Stimulated activated memory B cell treated with anti-CD40 and anti-IgM and Interleukin-4, amounts not matched to agents 10 μg/mL and 1 μg/mL and 100 μg/mL, for 72 hours (primary cell): ENCODE results near the gene FAF2.

Source experiments
- ATAC-seq: fragments of 150-1000 bp; cut with Tn5 transposase; 2 replicates; pipeline ENCODE4 v1.10.0; 2021
- H3K27ac Mint-ChIP-seq: one replicate; pipeline ENCODE4 v1.8.0; 2022; ENCODE audit warnings: mild to moderate bottlenecking, mixed read lengths
- H3K27me3 Mint-ChIP-seq: one replicate; pipeline ENCODE4 v1.8.0; 2022; ENCODE audit warnings: mixed read lengths
- H3K36me3 Mint-ChIP-seq: one replicate; pipeline ENCODE4 v1.8.0; 2022; ENCODE audit warnings: mixed read lengths
- H3K4me1 Mint-ChIP-seq: one replicate; pipeline ENCODE4 v1.8.0; 2022; ENCODE audit warnings: mixed read lengths
- H3K4me3 Mint-ChIP-seq: one replicate; pipeline ENCODE4 v1.8.0; 2022; ENCODE audit warnings: mild to moderate bottlenecking, moderate library complexity, mixed read lengths
- H3K9me3 Mint-ChIP-seq: one replicate; pipeline ENCODE4 v1.8.0; 2022; ENCODE audit warnings: mixed read lengths

The FAF2 gene

DNA sequence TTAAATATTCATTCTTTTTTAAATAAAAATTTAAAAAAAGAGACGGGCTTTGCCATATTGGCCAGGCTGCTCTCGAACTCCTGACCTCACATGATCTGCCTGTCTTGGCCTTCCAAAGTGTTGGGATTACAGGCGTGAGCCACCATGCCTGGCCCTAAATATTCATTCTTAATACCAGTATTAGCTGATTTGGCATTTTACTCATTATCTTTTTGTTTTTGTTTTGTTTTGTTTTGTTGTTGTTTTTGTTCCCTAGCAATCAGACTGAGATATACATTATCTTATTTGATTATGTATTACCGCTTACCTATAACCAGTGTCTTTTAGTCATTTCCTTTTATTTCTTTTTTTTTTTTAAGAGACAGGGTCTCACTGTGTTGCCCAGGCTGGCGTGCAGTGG lies 51.1 kb downstream of the FAF2 start:
- ATAC-seq, result no peak
- Mint-ChIP-seq H3K36me3 (peaks cover 46% of the 10 kb centered on the region), H3K4me1 (no peaks in the 10 kb centered on the region), H3K9me3 (no peaks in the 10 kb centered on the region), H3K27ac (no peak overlapping the region), H3K27me3 (no peaks in the 10 kb centered on the region), H3K4me3 (no peak overlapping the region)

- no peaks in the 10 kb centered on the region for H3K4me1 Mint-ChIP-seq
- no peaks in the 10 kb centered on the region for H3K27me3 Mint-ChIP-seq
- no peaks in the 10 kb centered on the region for H3K9me3 Mint-ChIP-seq
- H3K36me3 Mint-ChIP-seq, result peaks cover 53% of the 10 kb centered on the region
- no peak overlapping the region for H3K27ac Mint-ChIP-seq
- no peak overlapping the region for H3K4me3 Mint-ChIP-seq
- ATAC-seq, result no peak
Observed at GRCh38 chr5:176500511-176500910, 52.3 kb downstream of the FAF2 start.

DNA sequence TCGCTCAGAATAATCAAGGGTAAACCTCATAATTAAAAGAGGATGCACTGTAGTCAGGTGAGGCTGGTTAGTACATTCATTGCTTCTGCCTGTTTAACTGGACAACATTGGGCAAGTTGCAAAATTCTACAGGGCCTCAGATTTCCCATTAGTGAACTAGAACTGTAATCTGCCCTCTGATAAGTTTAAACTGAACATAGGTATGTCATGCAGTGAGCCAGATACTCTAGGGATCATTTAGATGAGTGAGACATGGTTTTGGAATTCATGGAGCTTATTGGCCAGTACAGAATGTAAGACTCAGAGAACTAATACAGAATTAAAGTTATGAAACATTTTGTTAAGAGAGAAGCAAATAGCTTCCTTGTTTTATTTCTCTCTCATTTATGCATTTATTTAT lies 53.1 kb downstream of the FAF2 start:
- peaks cover 54% of the 10 kb centered on the region for H3K36me3 Mint-ChIP-seq

DNA sequence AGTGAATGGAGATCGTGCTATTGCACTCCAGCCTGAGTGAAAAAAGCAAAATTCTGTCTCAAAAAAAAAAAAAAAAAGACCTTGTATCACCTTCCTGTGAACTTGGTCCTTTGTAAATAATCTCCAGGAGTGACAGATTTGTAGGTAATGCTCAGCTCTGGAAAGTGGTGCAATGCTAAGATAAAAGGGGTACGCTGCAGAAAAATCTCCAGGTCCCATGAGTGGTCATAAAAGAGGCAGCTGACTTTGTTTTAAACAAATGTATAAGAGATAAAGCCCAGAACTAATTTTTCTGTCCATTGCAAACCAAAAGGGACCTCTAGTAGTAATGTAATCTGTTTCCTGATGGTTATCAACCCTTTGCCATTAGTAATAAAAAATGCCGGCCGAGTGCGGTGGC lies 55.3 kb downstream of the FAF2 start:
- Mint-ChIP-seq H3K27me3 (no peaks in the 10 kb centered on the region), H3K27ac (no peak overlapping the region), H3K36me3 (peaks cover 61% of the 10 kb centered on the region), H3K9me3 (no peaks in the 10 kb centered on the region), H3K4me1 (no peaks in the 10 kb centered on the region), H3K4me3 (no peak overlapping the region)
- no peak for ATAC-seq

More for the DNA sequence above, 53.1 kb downstream of the FAF2 start:
- Mint-ChIP-seq H3K9me3 (no peaks in the 10 kb centered on the region), H3K27me3 (no peaks in the 10 kb centered on the region), H3K4me3 (no peak overlapping the region), H3K27ac (no peak overlapping the region), H3K4me1 (no peaks in the 10 kb centered on the region)
- ATAC-seq, result no peak

GRCh38 chr5:176507911-176508310 lies 59.7 kb downstream of the FAF2 start:
- no peak overlapping the region for H3K27ac Mint-ChIP-seq
- H3K36me3 Mint-ChIP-seq, result peaks cover 56% of the 10 kb centered on the region
- H3K9me3 Mint-ChIP-seq, result no peaks in the 10 kb centered on the region
- no peak for ATAC-seq
- no peaks in the 10 kb centered on the region for H3K4me1 Mint-ChIP-seq
- H3K4me3 Mint-ChIP-seq, result no peak overlapping the region
- no peaks in the 10 kb centered on the region for H3K27me3 Mint-ChIP-seq

DNA sequence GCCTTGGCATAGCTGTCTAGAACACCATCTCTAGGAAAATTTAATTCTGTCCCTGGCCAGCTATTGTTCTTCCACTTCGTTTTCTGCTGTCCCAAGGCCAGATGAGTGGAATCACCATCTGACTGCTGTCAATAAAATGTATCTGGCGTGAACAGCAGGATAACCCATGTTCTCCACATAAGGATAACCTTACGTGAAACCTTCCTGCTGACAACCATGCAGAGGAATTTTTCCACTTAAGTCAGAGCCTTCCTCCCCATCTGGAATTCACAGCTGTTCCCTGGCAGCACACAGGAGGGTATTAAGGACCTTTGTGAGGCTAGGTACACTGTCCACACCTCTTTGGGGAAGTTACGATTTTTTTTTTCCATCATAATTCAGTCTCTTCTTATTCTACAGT lies 60.4 kb downstream of the FAF2 start:
- no peak for ATAC-seq
- H3K36me3 Mint-ChIP-seq, result peaks cover 56% of the 10 kb centered on the region

GRCh38 chr5:176513788-176514187 lies 65.6 kb downstream of the FAF2 start:
- peaks cover 14% of the 10 kb centered on the region for H3K36me3 Mint-ChIP-seq
- no peaks in the 10 kb centered on the region for H3K9me3 Mint-ChIP-seq
- peak overlapping the region; percentile 79 for H3K27ac Mint-ChIP-seq
- peaks cover 19% of the 10 kb centered on the region for H3K4me1 Mint-ChIP-seq
- H3K4me3 Mint-ChIP-seq, result no peak overlapping the region
- no peaks in the 10 kb centered on the region for H3K27me3 Mint-ChIP-seq
- ATAC-seq, result no peak

More for the DNA sequence above, 60.4 kb downstream of the FAF2 start:
- H3K27ac Mint-ChIP-seq, result no peak overlapping the region
- H3K4me3 Mint-ChIP-seq, result no peak overlapping the region
- no peaks in the 10 kb centered on the region for H3K4me1 Mint-ChIP-seq
- H3K27me3 Mint-ChIP-seq, result no peaks in the 10 kb centered on the region
- no peaks in the 10 kb centered on the region for H3K9me3 Mint-ChIP-seq

DNA sequence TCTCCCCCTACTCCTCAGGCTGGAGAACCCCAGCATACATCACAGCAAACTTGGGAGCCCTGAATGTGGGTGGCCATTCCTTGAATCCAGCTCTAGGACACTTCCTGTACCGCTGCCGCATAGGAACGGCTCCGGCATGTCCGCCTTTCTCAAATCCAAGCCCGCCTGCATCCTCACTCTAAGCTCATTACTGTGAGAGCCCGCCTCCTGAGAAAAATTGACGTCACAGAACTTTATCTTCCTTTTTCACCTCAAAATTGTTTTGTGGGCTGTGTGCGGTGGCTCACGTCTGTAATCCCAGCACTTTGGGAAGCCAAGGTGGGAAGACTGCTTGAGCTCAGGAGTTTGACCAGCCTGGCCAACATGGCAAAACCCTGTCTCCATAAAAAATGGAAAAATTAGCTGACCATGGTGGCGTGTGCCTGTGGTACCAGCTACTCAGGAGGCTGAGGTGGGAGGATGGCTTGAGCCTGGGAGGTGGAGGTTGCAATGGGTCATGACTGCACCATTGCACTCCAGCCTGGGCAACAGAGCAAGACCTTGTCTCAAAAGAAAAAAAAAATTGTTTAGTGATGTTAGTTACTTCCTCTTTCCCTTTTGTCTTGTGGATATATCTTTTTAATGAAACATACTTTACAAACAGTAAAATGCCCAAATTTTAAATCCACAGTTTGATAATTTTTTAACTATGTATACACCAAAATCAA lies 66.2 kb downstream of the FAF2 start:
- peaks cover 19% of the 10 kb centered on the region for H3K4me1 Mint-ChIP-seq
- H3K27me3 Mint-ChIP-seq, result no peaks in the 10 kb centered on the region
- no peak for ATAC-seq
- peak overlapping the region; percentile 79 for H3K27ac Mint-ChIP-seq
- H3K9me3 Mint-ChIP-seq, result no peaks in the 10 kb centered on the region
- peak overlapping the region; percentile 29 for H3K4me3 Mint-ChIP-seq
- H3K36me3 Mint-ChIP-seq, result peaks cover 9% of the 10 kb centered on the region

GRCh38 chr5:176515396-176515795 lies 67.2 kb downstream of the FAF2 start:
- Mint-ChIP-seq H3K36me3 (no peaks in the 10 kb centered on the region), H3K4me3 (no peak overlapping the region), H3K9me3 (no peaks in the 10 kb centered on the region), H3K27ac (peak overlapping the region; percentile 79), H3K4me1 (peaks cover 19% of the 10 kb centered on the region), H3K27me3 (no peaks in the 10 kb centered on the region)
- no peak for ATAC-seq

DNA sequence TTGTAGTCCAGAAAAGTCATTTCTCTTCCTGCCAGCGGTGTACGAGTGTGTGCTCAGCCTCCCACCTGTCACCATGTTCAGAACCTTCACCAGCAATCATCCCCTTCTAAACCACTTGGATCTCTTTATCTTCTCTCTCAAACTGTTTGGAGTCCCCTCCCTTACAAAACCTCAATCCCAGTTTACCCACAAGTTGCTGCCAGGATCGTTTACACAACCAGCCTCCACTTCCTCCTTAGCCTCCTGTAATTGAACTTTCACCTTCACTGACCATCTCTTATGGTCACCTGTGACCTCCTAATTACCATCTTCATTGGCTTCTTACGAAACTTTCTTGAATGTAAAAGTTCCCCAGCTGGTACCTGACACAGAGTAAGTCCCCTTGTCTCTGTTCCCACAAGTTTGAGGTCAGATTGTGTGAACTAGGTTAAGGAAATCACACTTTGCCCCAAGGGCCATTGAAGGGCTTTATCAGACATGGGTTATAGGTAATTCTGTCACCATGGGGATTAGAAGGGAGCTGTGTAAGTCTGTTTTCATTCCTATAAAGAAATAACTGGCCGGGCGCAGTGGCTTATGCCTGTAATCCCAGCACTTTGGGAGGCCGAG lies 69.0 kb downstream of the FAF2 start:
- Mint-ChIP-seq H3K27ac (peak overlapping the region; percentile 3), H3K9me3 (no peaks in the 10 kb centered on the region), H3K4me3 (no peak overlapping the region), H3K4me1 (peaks cover 24% of the 10 kb centered on the region), H3K27me3 (no peaks in the 10 kb centered on the region), H3K36me3 (no peaks in the 10 kb centered on the region)
- ATAC-seq, result no peak

DNA sequence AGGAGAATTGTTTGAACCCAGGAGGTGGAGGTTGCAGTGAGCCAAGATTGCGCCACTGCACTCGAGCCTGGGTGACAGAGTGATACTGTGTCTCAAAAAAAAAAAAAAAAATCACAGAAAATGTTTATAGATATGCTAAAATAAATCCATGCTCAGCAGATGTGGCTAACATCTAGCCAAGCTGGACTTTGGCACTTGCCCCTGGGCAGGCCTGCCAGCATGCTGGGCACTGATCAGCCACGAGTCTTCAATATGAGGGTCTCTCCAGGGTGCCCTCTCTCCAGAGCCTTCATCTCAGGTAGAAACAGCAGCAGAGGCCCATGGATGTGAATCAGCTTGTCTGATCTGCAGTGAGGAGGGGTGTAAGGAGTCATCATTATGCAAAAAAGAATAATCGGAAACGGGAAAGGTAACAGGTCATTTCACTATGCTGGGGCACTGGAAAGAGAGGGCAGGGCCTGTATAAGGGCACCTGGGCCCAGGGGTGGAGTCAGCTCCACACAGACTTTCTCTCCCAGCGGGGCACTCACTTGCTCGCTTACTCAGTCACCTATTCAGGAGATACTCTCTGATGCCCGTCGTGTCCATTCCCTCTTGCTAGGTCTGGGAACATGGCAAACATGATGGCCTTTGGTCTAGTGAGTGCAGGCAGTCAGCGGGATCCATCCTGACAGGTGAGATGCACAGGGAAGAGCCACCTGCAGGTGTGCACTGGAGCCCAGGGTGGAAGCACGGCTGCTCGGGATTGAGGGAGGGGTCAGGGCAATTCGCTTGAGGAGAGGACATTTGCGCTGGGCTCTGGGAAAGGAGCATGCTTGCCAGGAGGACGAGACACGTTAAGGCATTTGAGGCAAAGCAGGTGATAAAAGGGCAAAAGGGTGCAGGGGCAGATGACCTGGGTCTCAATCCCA lies 71.9 kb downstream of the FAF2 start:
- ATAC-seq, result no peak
- H3K27me3 Mint-ChIP-seq, result no peaks in the 10 kb centered on the region
- peaks cover 28% of the 10 kb centered on the region for H3K4me1 Mint-ChIP-seq
- H3K36me3 Mint-ChIP-seq, result no peaks in the 10 kb centered on the region
- H3K4me3 Mint-ChIP-seq, result no peak overlapping the region
- no peaks in the 10 kb centered on the region for H3K9me3 Mint-ChIP-seq
- H3K27ac Mint-ChIP-seq, result peak overlapping the region; percentile 25

- Mint-ChIP-seq H3K36me3 (peaks cover 4% of the 10 kb centered on the region), H3K4me1 (peaks cover 23% of the 10 kb centered on the region), H3K27me3 (no peaks in the 10 kb centered on the region), H3K9me3 (no peaks in the 10 kb centered on the region), H3K27ac (no peak overlapping the region), H3K4me3 (no peak overlapping the region)
- ATAC-seq, result no peak
Observed at GRCh38 chr5:176521286-176521685, 73.1 kb downstream of the FAF2 start.

DNA sequence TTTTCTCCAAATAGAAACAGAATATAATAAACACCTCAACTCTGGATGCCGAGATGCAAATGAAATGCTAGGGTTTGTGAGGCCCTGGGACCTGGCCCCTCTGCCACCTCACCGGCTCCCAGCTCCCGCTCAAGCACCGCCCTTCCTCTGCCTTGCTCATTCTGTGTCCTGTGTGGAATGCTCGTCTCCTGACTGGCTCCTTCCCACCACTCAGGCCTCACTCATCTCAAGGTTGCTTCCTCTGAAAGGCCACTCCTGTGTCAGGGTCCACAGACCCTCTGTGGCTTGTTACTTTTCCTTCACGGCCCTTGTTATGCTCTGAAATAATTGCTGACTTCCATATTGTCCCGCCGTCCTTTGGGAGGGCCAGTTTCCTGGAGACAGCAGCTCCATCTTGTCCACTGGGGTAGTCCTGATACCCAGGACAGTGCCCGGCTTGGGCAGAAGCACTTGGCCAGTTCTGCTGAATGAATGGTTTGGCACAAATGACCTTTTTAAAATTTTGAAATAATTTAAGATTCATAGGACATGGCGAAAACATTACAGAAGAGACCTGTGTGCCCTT lies 73.6 kb downstream of the FAF2 start:
- H3K4me3 Mint-ChIP-seq, result no peak overlapping the region
- H3K4me1 Mint-ChIP-seq, result peaks cover 23% of the 10 kb centered on the region
- peaks cover 4% of the 10 kb centered on the region for H3K36me3 Mint-ChIP-seq
- ATAC-seq, result no peak
- H3K27me3 Mint-ChIP-seq, result no peaks in the 10 kb centered on the region
- H3K9me3 Mint-ChIP-seq, result no peaks in the 10 kb centered on the region
- no peak overlapping the region for H3K27ac Mint-ChIP-seq

DNA sequence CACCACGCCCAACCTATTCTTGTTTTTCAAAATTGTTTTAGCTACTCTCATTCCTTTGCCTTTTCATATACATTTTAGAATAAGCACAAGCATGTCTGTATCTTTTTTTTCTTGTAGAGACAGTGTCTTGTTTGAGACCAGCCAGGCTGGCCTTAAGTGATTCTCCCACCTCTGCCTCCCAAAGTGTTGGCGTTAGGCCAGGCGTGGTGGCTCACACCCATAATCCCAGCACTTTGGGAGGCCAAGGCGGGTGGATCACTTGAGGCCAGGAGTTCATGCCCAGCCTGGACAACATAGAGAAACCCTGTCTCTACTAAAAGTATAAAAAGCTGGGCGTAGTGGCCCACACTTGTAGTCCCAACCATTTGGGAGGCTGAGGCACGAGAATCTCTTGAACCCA lies 76.0 kb downstream of the FAF2 start:
- H3K4me3 Mint-ChIP-seq, result no peak overlapping the region
- H3K9me3 Mint-ChIP-seq, result no peaks in the 10 kb centered on the region
- H3K36me3 Mint-ChIP-seq, result peaks cover 15% of the 10 kb centered on the region
- no peaks in the 10 kb centered on the region for H3K27me3 Mint-ChIP-seq
- ATAC-seq, result no peak
- no peak overlapping the region for H3K27ac Mint-ChIP-seq
- peaks cover 34% of the 10 kb centered on the region for H3K4me1 Mint-ChIP-seq

- H3K4me1 Mint-ChIP-seq, result peaks cover 43% of the 10 kb centered on the region
- no peak overlapping the region for H3K4me3 Mint-ChIP-seq
- H3K36me3 Mint-ChIP-seq, result peaks cover 21% of the 10 kb centered on the region
- ATAC-seq, result no peak
- H3K9me3 Mint-ChIP-seq, result no peaks in the 10 kb centered on the region
- H3K27ac Mint-ChIP-seq, result no peak overlapping the region
- H3K27me3 Mint-ChIP-seq, result no peaks in the 10 kb centered on the region
Observed at GRCh38 chr5:176524987-176525386, 76.8 kb downstream of the FAF2 start.
